Mammary epithelial cell (primary cell): ENCODE results near the gene ADAM33.

Experiments
- EZH2 ChIP-seq: IDR thresholded peaks from 2 replicates; pipeline ENCODE4 v1.6.1; 2012; ENCODE audit warnings: low read length, inconsistent platforms, borderline replicate concordance
- TF ChIP-seq, protein P1 (sequence below), 2 donors: IDR thresholded peaks in 1 of 2; conservative IDR thresholded peaks in 1 of 2; 2 replicates each; pipeline ENCODE4 v1.5.1; 2011 to 2012; ENCODE audit warnings: inconsistent platforms in 2 of 2, low read length in 2 of 2, mild to moderate bottlenecking in 2 of 2, control low read depth in 1 of 2, low read depth in 1 of 2; ENCODE audit not compliant: insufficient read depth in 1 of 2; ENCODE audit errors: extremely low read depth in 1 of 2

DNA sequence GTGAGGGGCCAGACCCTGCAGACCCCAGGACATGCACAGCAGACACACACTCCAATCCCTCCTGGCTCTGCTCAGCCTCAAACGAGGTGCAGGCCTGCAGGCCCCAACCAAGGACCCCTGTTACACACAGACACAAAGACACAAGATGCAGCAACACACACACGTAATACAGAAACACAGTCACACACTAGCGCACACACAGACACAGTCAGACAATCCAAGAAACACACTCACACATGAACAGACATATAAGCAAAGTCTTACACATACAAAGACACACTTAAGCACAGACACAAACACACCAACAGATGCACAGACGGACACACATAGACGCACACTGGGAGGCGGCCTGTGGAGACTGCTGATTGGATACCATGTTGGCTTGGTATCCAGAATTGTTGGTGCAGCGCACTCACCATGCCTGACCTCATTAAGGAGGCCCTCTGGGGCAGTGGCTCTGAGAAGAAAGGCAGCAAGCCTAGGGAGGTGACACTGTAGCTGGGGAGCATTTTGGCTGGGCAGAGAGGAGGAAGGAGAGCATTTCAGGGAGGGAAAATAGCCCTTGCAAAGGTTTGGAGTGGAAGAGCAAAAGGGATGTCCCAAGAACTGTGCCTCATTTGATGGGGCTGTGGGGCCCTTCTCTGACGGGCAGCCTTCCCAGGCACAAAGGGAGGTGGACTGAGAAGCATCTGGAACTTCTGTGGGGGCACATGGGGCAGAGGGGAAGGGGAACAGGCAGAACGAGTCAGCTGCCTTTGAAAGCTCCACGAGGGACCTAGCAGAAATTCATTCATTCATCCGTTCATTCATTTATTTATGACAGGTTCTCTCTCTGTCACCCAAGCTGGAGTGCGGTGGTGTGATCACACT is 49.2 kb upstream of the ADAM33 start:
- TF ChIP-seq, protein P1, sequence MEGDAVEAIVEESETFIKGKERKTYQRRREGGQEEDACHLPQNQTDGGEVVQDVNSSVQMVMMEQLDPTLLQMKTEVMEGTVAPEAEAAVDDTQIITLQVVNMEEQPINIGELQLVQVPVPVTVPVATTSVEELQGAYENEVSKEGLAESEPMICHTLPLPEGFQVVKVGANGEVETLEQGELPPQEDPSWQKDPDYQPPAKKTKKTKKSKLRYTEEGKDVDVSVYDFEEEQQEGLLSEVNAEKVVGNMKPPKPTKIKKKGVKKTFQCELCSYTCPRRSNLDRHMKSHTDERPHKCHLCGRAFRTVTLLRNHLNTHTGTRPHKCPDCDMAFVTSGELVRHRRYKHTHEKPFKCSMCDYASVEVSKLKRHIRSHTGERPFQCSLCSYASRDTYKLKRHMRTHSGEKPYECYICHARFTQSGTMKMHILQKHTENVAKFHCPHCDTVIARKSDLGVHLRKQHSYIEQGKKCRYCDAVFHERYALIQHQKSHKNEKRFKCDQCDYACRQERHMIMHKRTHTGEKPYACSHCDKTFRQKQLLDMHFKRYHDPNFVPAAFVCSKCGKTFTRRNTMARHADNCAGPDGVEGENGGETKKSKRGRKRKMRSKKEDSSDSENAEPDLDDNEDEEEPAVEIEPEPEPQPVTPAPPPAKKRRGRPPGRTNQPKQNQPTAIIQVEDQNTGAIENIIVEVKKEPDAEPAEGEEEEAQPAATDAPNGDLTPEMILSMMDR (conservative IDR thresholded peaks at IDR 0.05 in 1 of 2, IDR thresholded peaks at IDR 0.05 in 1 of 2; ENCODE audit: extremely low read depth in 1 of 2, insufficient read depth in 1 of 2, low read depth in 1 of 2, low read length in 2 of 2), result no peak
- no peak for TF ChIP-seq EZH2
